Sigmoid colon (tissue), 3 donors: Measurements from ENCODE around the gene JAZF1.

ENCODE experiments used
- CTCF ChIP-seq, 4 experiments: fragments of 450-650 bp in 3 of 4; fragments of 200-600 bp in 1 of 4; IDR thresholded peaks; one replicate each; pipeline ENCODE4 v1.5.1; 2016 to 2019; ENCODE audit warnings: antibody characterized with exemption in 4 of 4, mild to moderate bottlenecking in 3 of 4, moderate library complexity in 2 of 4
- POLR2A ChIP-seq, 2 donors: fragments of 450-650 bp; IDR thresholded peaks; one replicate each; pipeline ENCODE4 v1.6.1; 2016; ENCODE audit warnings: antibody characterized with exemption in 2 of 2, mild to moderate bottlenecking in 2 of 2, moderate library complexity in 2 of 2

GRCh38 chr7:27910326-27910725, 270.3 kb downstream of the JAZF1 start:
- TF ChIP-seq CTCF (IDR thresholded peaks at IDR 0.05) (no peak), POLR2A (IDR thresholded peaks at IDR 0.05) (no peak)
